ENCODE data around the gene TBCD. TPM values are rescaled to one million over a fixed set of nuclear protein-coding genes. Genes with fewer than 3 reads are reported as not detected.

TBCD gene
- total RNA-seq, 1 experiment from 2014 or later, result 129 TPM

DNA sequence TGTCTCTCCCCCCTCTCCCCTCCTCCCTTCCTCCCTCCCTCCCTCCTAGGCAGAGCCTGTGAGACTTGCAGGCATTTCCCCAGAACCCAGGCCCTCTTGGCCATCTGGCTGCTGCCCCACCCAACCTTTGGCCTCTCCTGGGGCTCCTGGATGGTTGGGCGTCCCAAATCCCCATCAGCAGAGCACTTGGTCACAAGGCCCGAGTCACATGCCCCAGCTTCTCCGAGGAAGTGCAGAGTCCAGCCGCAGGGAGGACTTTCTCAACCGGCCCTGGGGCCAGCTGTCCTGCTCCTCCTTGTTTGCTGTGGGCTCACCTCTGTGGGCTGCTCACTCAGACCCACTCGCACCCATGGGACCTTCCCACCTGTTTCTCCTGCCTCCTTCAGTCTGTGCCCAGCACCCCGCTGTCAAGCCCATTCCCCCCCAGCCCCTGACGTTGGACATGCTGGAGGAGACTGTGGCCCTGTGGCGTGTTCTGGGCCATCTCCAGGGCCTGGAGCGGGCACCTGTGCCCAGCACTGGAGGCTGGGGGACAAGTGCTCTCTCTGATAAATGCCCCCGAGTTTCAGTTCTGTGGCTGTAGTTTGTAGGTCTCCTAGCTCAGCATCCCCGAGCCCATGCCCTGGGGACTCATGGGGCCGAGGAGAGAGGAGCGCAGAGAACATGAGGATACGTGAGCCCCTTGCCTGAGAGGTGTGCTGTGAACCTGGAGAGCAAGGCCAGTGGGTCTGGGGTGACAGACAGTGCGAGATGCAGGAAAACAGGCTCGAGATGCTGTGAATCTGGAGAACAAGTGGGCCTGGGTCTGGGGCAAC is 130.2 kb downstream of the TBCD start:
- no CpG with 5 or more reads among the region's 17 CpGs for WGBS (ENCODE audit: extremely low coverage, insufficient read length, low lambda C conversion rate)
- H3K27me3 Mint-ChIP-seq (ENCODE audit: low read depth), result no peaks in the 10 kb centered on the region
- Histone ChIP-seq H4K91ac (ENCODE audit: insufficient read length, low read depth, low read length) (no peak overlapping the region), H3K4me2 (ENCODE audit: insufficient read depth, insufficient read length, low read length) (no peak overlapping the region), H2AK5ac (ENCODE audit: insufficient read length, low read length) (no peak overlapping the region), H3K79me1 (ENCODE audit: insufficient read depth, low read depth, low read length, poor library complexity, severe bottlenecking) (no peaks in the 10 kb centered on the region), H3K23ac (ENCODE audit: insufficient read length, low read depth, low read length) (no peak overlapping the region), H3K14ac (ENCODE audit: insufficient read depth, low read length) (no peak overlapping the region; the same call in 1 of the 2 replicates), H2AFZ (ENCODE audit: low read length) (no peak overlapping the region), H2BK12ac (ENCODE audit: insufficient read length, low read depth, low read length) (no peak overlapping the region), H3K27me3 (ENCODE audit: insufficient read depth, low read length) (no peaks in the 10 kb centered on the region), H4K20me1 (ENCODE audit: control insufficient read depth, insufficient read depth, insufficient read length) (peaks cover 4% of the 10 kb centered on the region), H3K4ac (ENCODE audit: low read depth, low read length) (no peak overlapping the region), H3K4me1 (ENCODE audit: insufficient read depth, low read length) (no peaks in the 10 kb centered on the region), H2BK5ac (ENCODE audit: insufficient read length, low read length) (no peak overlapping the region), H3K27ac (ENCODE audit: insufficient read length, low read depth, low read length) (no peak overlapping the region), H3K56ac (ENCODE audit: insufficient read length, low read depth, low read length) (no peak overlapping the region), H4K5ac (ENCODE audit: insufficient read length, low read depth, low read length) (no peak overlapping the region), H3K23me2 (ENCODE audit: insufficient read length, low read depth, low read length, poor library complexity, severe bottlenecking) (no peaks in the 10 kb centered on the region), H3K9me3 (ENCODE audit: control insufficient read depth, low read depth, low read length) (no peaks in the 10 kb centered on the region), H2BK15ac (ENCODE audit: low read depth, low read length) (no peak overlapping the region), H3T11ph (ENCODE audit: low read length) (no peak overlapping the region), H4K8ac (replicated peaks; ENCODE audit: insufficient read length, low read depth, low read length) (no peak overlapping the region), H3K18ac (ENCODE audit: insufficient read length, low read depth, low read length) (no peak overlapping the region), H2BK20ac (ENCODE audit: low read depth, low read length, poor library complexity, severe bottlenecking) (no peak overlapping the region), H2BK120ac (ENCODE audit: low read depth, low read length, poor library complexity, severe bottlenecking) (no peak overlapping the region), H3K9ac (ENCODE audit: extremely low read depth, insufficient read length, low read length) (no peak overlapping the region), H3K79me2 (ENCODE audit: insufficient read depth, low read length) (no peaks in the 10 kb centered on the region; the same call in 1 of the 2 replicates)
- H3K4me3 Mint-ChIP-seq, result no peak overlapping the region
- no peak for TF ChIP-seq CTCF (conservative IDR thresholded peaks at IDR 0.05)
- peaks cover 9 to 24% of the 10 kb centered on the region in 2 experiments for H3K4me1 Mint-ChIP-seq
- DNase-seq, result no peak
- no peaks in the 10 kb centered on the region for H3K9me3 Mint-ChIP-seq
- peak overlapping the region; percentile 71 to 94 (median 81) for H3K27ac Mint-ChIP-seq
- H3K36me3 Mint-ChIP-seq (ENCODE audit: insufficient read depth in 1 of 3, low read depth in 3 of 3), result peaks cover 15 to 35% (median 27%) of the 10 kb centered on the region in 3 experiments
